A673 (cell line): ENCODE results near the gene WWC1. TPM values are rescaled to one million over a fixed set of nuclear protein-coding genes. Genes with fewer than 3 reads are reported as not detected.
A peak's percentile ranks its signal among the peaks of the same experiment; 100 is the strongest.

Experiments used
- BruUV-seq: library from RNA; stranded (reverse); fragments of 400-500 nt; replicated peaks from 2 replicates; lab custom pipeline; 2021; lab: Mats Ljungman, UMichigan
- CTCF ChIA-PET: fragments of 300-600 bp; sonication (Branson Sonifier 250); formaldehyde crosslinking; loops from one replicate; lab custom pipeline; 2022; ENCODE audit warnings: antibody characterized with exemption; lab: Charles Lee
- POLR2A ChIA-PET: fragments of 300-600 bp; sonication (Branson Sonifier 250); formaldehyde crosslinking; loops from one replicate; lab custom pipeline; 2022; ENCODE audit warnings: antibody characterized with exemption; ENCODE audit not compliant: low non-redundant PET; lab: Charles Lee
- DNase-seq: peaks from one replicate; pipeline ENCODE4 v3.0.0-alpha.2; 2015; ENCODE audit warnings: low spot score
- H3K27ac ChIP-seq: fragments of 200-600 bp; sonication (generic); 2 replicates; pipeline ENCODE4 v1.5.1; 2016; ENCODE audit warnings: mixed run types, low read depth, mild to moderate bottlenecking, mixed read lengths, antibody characterized with exemption, low read length; ENCODE audit not compliant: poor library complexity, severe bottlenecking
- H3K27me3 ChIP-seq: fragments of 200-600 bp; sonication (generic); replicated peaks from 2 replicates; pipeline ENCODE4 v1.6.1; 2017; ENCODE audit warnings: mixed run types, low read depth, mild to moderate bottlenecking, mixed read lengths, antibody characterized with exemption, low read length; ENCODE audit not compliant: insufficient read depth, poor library complexity
- H3K36me3 ChIP-seq: fragments of 200-600 bp; sonication (generic); 2 replicates; pipeline ENCODE4 v1.6.1; 2016; ENCODE audit warnings: mixed run types, mild to moderate bottlenecking, mixed read lengths, antibody characterized with exemption, low read length; ENCODE audit not compliant: insufficient read depth, poor library complexity, severe bottlenecking
- H3K4me1 ChIP-seq: fragments of 200-600 bp; sonication (generic); 2 replicates; pipeline ENCODE4 v1.6.1; 2017; ENCODE audit warnings: mixed run types, mild to moderate bottlenecking, mixed read lengths, antibody characterized with exemption, low read length; ENCODE audit not compliant: insufficient read depth, poor library complexity, severe bottlenecking
- H3K4me3 ChIP-seq: fragments of 200-600 bp; sonication (generic); 2 replicates; pipeline ENCODE4 v1.5.1; 2016; ENCODE audit warnings: low read depth, mixed run types, mild to moderate bottlenecking, mixed read lengths, low read length; ENCODE audit not compliant: poor library complexity, severe bottlenecking
- H3K9me3 ChIP-seq: fragments of 200-600 bp; sonication (generic); 2 replicates; pipeline ENCODE4 v1.6.1; 2016; ENCODE audit warnings: mixed run types, low read depth, mild to moderate bottlenecking, mixed read lengths, antibody characterized with exemption, low read length; ENCODE audit not compliant: poor library complexity, severe bottlenecking
- CTCF ChIP-seq: fragments of 300-800, 200-600 bp; sonication (generic); conservative IDR thresholded peaks from 2 replicates; pipeline ENCODE4 v1.5.1; 2017; ENCODE audit warnings: low read depth, mild to moderate bottlenecking, antibody characterized with exemption, low read length, moderate library complexity, mixed read lengths
- EZH2 ChIP-seq: fragments of 200-600 bp; sonication (generic); IDR thresholded peaks from 2 replicates; pipeline ENCODE4 v1.6.1; 2017; ENCODE audit warnings: borderline replicate concordance, low read depth, mild to moderate bottlenecking, mixed read lengths, antibody characterized with exemption, low read length; ENCODE audit not compliant: poor library complexity, severe bottlenecking
- intact Hi-C: fragments of 100-400 bp; cut with micrococcal nuclease; formaldehyde crosslinking; loops from one replicate; pipeline ENCODE4 v1.10.0; 2022; ENCODE audit not compliant: unreplicated experiment
- total RNA-seq: library from RNA; stranded (reverse); gene quantifications from 2 replicates; pipeline ENCODE4 v1.2.3, GENCODE V29; 2021

The WWC1 gene
- total RNA-seq, 1 experiment from 2014 or later: 8.8 TPM

- intact Hi-C loops: no loop called here
- H3K36me3 ChIP-seq: no peaks in the 10 kb centered on the region
- ChIA-PET POLR2A (no interaction called here), CTCF (no interaction called here)
- DNase-seq: peak; percentile 15
- TF ChIP-seq EZH2: no peak
- no peak for TF ChIP-seq CTCF
- BruUV-seq: no TSS peak
- peaks cover 17% of the 10 kb centered on the region for H3K4me1 ChIP-seq
- H3K27me3 ChIP-seq: no peaks in the 10 kb centered on the region
- H3K27ac ChIP-seq: no peak overlapping the region
- no peak overlapping the region for H3K4me3 ChIP-seq
- no peaks in the 10 kb centered on the region for H3K9me3 ChIP-seq
These were observed 135.8 kb downstream of the WWC1 start for GRCh38 chr5:168427224-168427623.

DNA sequence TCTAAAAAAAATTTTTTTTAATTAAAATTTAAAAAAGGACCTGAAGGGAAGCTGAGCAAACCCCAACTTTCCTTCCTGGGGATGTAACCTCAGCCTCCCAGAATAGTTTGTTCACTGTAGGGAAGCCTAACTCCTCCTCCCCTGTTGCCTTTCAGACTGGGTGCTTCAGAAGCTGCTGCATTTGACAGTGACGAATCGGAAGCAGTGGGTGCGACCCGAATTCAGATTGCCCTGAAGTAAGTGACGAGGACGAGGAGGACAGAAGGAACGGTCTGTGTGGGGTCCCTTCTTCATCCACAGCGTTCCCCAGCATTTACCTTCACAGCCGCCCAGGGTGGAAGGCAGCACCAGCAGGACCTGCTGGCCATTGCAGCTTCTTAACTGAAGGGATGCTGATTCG lies 137.1 kb downstream of the WWC1 start:
- CTCF ChIA-PET: no interaction called here
- POLR2A ChIA-PET: interaction anchor here (0.6 kb wide), 1 partner anchor 47 kb away, joined by 4 read pairs; no protein-coding TSS in a partner anchor

DNA sequence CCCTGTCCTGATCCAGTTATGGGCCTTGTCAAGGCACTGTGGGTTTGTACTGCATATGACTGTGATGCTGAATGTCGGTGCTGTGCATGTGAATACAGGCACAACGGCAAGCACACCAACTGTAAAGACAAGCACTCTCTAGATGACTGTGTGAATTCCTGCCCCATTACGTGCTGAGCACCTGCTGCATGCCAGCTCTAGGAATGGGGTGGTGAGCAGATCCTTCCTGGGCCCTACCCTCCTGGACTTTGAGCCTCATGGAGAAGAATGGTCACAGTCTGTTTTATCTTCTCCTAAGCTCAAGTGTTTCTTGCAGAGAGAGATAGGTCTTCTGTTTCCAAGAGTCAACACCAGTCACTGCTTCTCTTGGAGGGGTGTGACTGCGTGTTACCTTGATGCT lies 138.9 kb downstream of the WWC1 start:
- DNase-seq: no peak
- Histone ChIP-seq H3K9me3 (no peaks in the 10 kb centered on the region), H3K27me3 (no peaks in the 10 kb centered on the region), H3K27ac (no peak overlapping the region), H3K4me1 (peaks cover 17% of the 10 kb centered on the region), H3K36me3 (no peaks in the 10 kb centered on the region), H3K4me3 (no peak overlapping the region)
- ChIA-PET POLR2A (interaction anchor here (0.5 kb wide), 1 partner anchor 1250 kb away, joined by 3 read pairs; no protein-coding TSS in a partner anchor), CTCF (no interaction called here)
- BruUV-seq: no TSS peak
- TF ChIP-seq CTCF (no peak), EZH2 (no peak)
- intact Hi-C loops: no loop called here

More for the DNA sequence above, 137.1 kb downstream of the WWC1 start:
- Histone ChIP-seq H3K36me3 (no peaks in the 10 kb centered on the region), H3K27me3 (no peaks in the 10 kb centered on the region), H3K4me3 (no peak overlapping the region), H3K9me3 (no peaks in the 10 kb centered on the region), H3K27ac (no peak overlapping the region), H3K4me1 (peaks cover 17% of the 10 kb centered on the region)
- no TSS peak for BruUV-seq
- intact Hi-C loops: no loop called here
- DNase-seq: no peak
- no peak for TF ChIP-seq EZH2
- no peak for TF ChIP-seq CTCF
